Keratinocyte (primary cell): ENCODE results near the gene CTXND1. TPM values are rescaled to one million over a fixed set of nuclear protein-coding genes. Genes with fewer than 3 reads are reported as not detected.

Experiments used
- DNase-seq: peaks from one replicate; pipeline ENCODE4 v3.0.0-alpha.2; 2011; ENCODE audit warnings: low read depth, missing footprints, low spot score
- FAIRE-seq: peaks from 2 replicates; lab custom pipeline; 2011; peaks lifted over from hg19 to GRCh38; lab: Jason Lieb, UNC
- H2AFZ ChIP-seq: 2 replicates; pipeline ENCODE4 v1.6.0; 2012; ENCODE audit warnings: low read length, control low read depth, inconsistent platforms; ENCODE audit not compliant: control insufficient read depth
- H3K27ac ChIP-seq: 2 replicates; pipeline ENCODE4 v1.5.1; 2011; ENCODE audit warnings: low read length; ENCODE audit not compliant: control insufficient read depth, insufficient read depth
- H3K27me3 ChIP-seq: 3 replicates; pipeline ENCODE4 v1.6.0; 2011; ENCODE audit warnings: low read length; ENCODE audit not compliant: control insufficient read depth, insufficient read depth; ENCODE audit errors: extremely low read depth
- H3K36me3 ChIP-seq, 2 experiments: 2 replicates in 1 of 2; 3 replicates in 1 of 2; pipeline ENCODE4 v1.5.1; 2011; ENCODE audit warnings: low read length in 2 of 2, mild to moderate bottlenecking in 1 of 2; ENCODE audit not compliant: control insufficient read depth in 2 of 2, insufficient read depth in 2 of 2; ENCODE audit errors: extremely low read depth in 1 of 2
- H3K4me1 ChIP-seq: 3 replicates; pipeline ENCODE4 v1.5.1; 2011; ENCODE audit warnings: low read length; ENCODE audit not compliant: control insufficient read depth, insufficient read depth; ENCODE audit errors: extremely low read depth
- H3K4me2 ChIP-seq: 3 replicates; pipeline ENCODE4 v1.6.0; 2011; ENCODE audit warnings: low read depth, low read length; ENCODE audit not compliant: control insufficient read depth, insufficient read depth; ENCODE audit errors: extremely low read depth
- H3K4me3 ChIP-seq, 3 experiments: fragments of 200-600 bp in 1 of 3; sonication (generic) in 1 of 3; 2 replicates in 2 of 3; 3 replicates in 1 of 3; pipeline ENCODE4 v1.5.1; 2011 to 2016; ENCODE audit warnings: low read length in 3 of 3, mild to moderate bottlenecking in 3 of 3, control low read depth in 2 of 3, inconsistent platforms in 1 of 3, low read depth in 1 of 3, mixed read lengths in 1 of 3, mixed run types in 1 of 3, moderate library complexity in 1 of 3; ENCODE audit not compliant: control insufficient read depth in 2 of 3, insufficient read depth in 2 of 3; ENCODE audit errors: extremely low read depth in 1 of 3
- H3K79me2 ChIP-seq: 2 replicates; pipeline ENCODE4 v1.6.0; 2012; ENCODE audit warnings: low read length; ENCODE audit not compliant: control insufficient read depth, insufficient read depth
- H3K9ac ChIP-seq: 3 replicates; pipeline ENCODE4 v1.6.0; 2011; ENCODE audit warnings: low read length; ENCODE audit not compliant: control insufficient read depth, insufficient read depth; ENCODE audit errors: extremely low read depth
- H3K9me1 ChIP-seq: 3 replicates; pipeline ENCODE4 v1.6.0; 2011; ENCODE audit warnings: low read length; ENCODE audit not compliant: control insufficient read depth, insufficient read depth; ENCODE audit errors: extremely low read depth
- H3K9me3 ChIP-seq: 2 replicates; pipeline ENCODE4 v1.5.1; 2012; ENCODE audit warnings: low read depth, low read length; ENCODE audit not compliant: control insufficient read depth
- H4K20me1 ChIP-seq: 3 replicates; pipeline ENCODE4 v1.6.0; 2011; ENCODE audit warnings: low read length; ENCODE audit not compliant: control insufficient read depth, insufficient read depth; ENCODE audit errors: extremely low read depth
- CTCF ChIP-seq, 3 experiments: IDR thresholded peaks in 1 of 3; conservative IDR thresholded peaks in 1 of 3; optimal IDR thresholded peaks in 1 of 3; 2 replicates in 2 of 3; 3 replicates in 1 of 3; pipeline versions ENCODE3 to v1.5.1; 2011; ENCODE audit warnings: low read length in 3 of 3, mild to moderate bottlenecking in 3 of 3, moderate library complexity in 2 of 3, control low read depth in 1 of 3, inconsistent platforms in 1 of 3; ENCODE audit not compliant: insufficient read depth in 2 of 3; ENCODE audit errors: extremely low read depth in 1 of 3
- EZH2 ChIP-seq: IDR thresholded peaks from one replicate; pipeline ENCODE4 v1.6.1; 2012; ENCODE audit warnings: inconsistent platforms, mild to moderate bottlenecking, low read length, moderate library complexity
- dilution Hi-C: fragments of 300-500 bp; cut with MboI; formaldehyde crosslinking; loops from one replicate; pipeline ENCODE4 v1.7.0; 2020; ENCODE audit warnings: low sequenced_read_pairs; ENCODE audit not compliant: extremely low pct_ligation_motif_present
- polyA plus RNA-seq, 5 experiments: library from polyadenylated mRNA; depleted of rRNA in 3 of 5; stranded (reverse) in 3 of 5; stranded (forward) in 1 of 5; unstranded in 1 of 5; fragments of >200 nt; gene quantifications; 1 replicate in 1 of 5; 2 replicates in 3 of 5; 3 replicates in 1 of 5; pipeline versions ENCODE4 v1.2.1 to v1.2.3, GENCODE V29; 2011 to 2012; ENCODE audit warnings: missing spikeins in 2 of 5, low read depth in 1 of 5, low replicate concordance in 1 of 5

The CTXND1 gene
- polyA plus RNA-seq, 1 donor (not counting 4 experiments of a cell fraction or from before 2014, with no cell fraction given), result not detected

- Histone ChIP-seq H3K79me2 (no peaks in the 10 kb centered on the region), H3K4me2 (peak overlapping the region; percentile 63), H3K36me3 (no peaks in the 10 kb centered on the region), H3K27ac (no peak overlapping the region), H3K9me3 (no peaks in the 10 kb centered on the region), H3K27me3 (peaks cover 44% of the 10 kb centered on the region), H2AFZ (no peak overlapping the region), H3K4me3 (no peak overlapping the region), H4K20me1 (peaks cover 3% of the 10 kb centered on the region), H3K9me1 (no peaks in the 10 kb centered on the region), H3K9ac (no peak overlapping the region), H3K4me1 (no peaks in the 10 kb centered on the region)
- dilution Hi-C loops, result no loop called here
- DNase-seq (no peak), FAIRE-seq (no peak)
- TF ChIP-seq EZH2, result no peak
- TF ChIP-seq CTCF (optimal IDR thresholded peaks at IDR 0.05 in 1 of 3, IDR thresholded peaks at IDR 0.05 in 1 of 3, conservative IDR thresholded peaks at IDR 0.05 in 1 of 3; ENCODE audit: extremely low read depth in 1 of 3, insufficient read depth in 2 of 3, low read length in 3 of 3), result no peak
Observed at GRCh38 chr15:80250614-80251427, 1.2 kb downstream of the CTXND1 start.

GRCh38 chr15:80249973-80250372, 2.0 kb downstream of the CTXND1 start:
- no peak overlapping the region for H3K4me3 ChIP-seq
- H3K27ac ChIP-seq, result no peak overlapping the region
- H3K4me2 ChIP-seq, result no peak overlapping the region
- no peak overlapping the region for H3K9ac ChIP-seq
- H4K20me1 ChIP-seq, result peaks cover 3% of the 10 kb centered on the region
- dilution Hi-C loops, result no loop called here
- H3K9me1 ChIP-seq, result no peaks in the 10 kb centered on the region
- no peak for FAIRE-seq
- H3K4me1 ChIP-seq, result no peaks in the 10 kb centered on the region
- H3K36me3 ChIP-seq, result no peaks in the 10 kb centered on the region
- H3K79me2 ChIP-seq, result no peaks in the 10 kb centered on the region
- H3K9me3 ChIP-seq, result no peaks in the 10 kb centered on the region
- H3K27me3 ChIP-seq, result peaks cover 52% of the 10 kb centered on the region
- no peak for DNase-seq
- TF ChIP-seq EZH2 (no peak), CTCF (optimal IDR thresholded peaks at IDR 0.05 in 1 of 3, IDR thresholded peaks at IDR 0.05 in 1 of 3, conservative IDR thresholded peaks at IDR 0.05 in 1 of 3; ENCODE audit: extremely low read depth in 1 of 3, insufficient read depth in 2 of 3, low read length in 3 of 3) (no peak)
- no peak overlapping the region for H2AFZ ChIP-seq
